ENCODE results near the gene SHANK2.

The SHANK2 gene

DNA sequence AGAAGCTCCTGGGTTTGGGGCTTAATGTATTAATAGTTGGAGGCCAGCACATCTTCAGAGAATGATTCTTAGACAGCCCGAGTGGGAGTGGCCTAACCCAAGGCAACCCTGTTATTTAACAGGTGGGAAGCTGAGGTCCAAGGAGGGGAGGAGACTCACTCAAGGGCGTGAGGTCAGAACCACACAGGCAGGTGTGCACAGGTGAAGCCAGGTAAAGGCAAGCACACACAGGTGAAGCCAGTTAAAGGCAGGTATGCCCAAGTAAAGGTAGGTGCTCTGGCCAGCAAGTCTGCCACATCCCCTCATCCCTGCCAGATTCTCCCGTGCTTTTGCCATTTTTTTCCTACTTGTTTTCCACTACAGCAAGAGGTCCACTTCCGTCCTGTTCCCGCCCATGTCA, 2.9 kb upstream of the SHANK2 start:
- TF ChIP-seq, protein P1, sequence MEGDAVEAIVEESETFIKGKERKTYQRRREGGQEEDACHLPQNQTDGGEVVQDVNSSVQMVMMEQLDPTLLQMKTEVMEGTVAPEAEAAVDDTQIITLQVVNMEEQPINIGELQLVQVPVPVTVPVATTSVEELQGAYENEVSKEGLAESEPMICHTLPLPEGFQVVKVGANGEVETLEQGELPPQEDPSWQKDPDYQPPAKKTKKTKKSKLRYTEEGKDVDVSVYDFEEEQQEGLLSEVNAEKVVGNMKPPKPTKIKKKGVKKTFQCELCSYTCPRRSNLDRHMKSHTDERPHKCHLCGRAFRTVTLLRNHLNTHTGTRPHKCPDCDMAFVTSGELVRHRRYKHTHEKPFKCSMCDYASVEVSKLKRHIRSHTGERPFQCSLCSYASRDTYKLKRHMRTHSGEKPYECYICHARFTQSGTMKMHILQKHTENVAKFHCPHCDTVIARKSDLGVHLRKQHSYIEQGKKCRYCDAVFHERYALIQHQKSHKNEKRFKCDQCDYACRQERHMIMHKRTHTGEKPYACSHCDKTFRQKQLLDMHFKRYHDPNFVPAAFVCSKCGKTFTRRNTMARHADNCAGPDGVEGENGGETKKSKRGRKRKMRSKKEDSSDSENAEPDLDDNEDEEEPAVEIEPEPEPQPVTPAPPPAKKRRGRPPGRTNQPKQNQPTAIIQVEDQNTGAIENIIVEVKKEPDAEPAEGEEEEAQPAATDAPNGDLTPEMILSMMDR (IDR thresholded peaks at IDR 0.05; ENCODE audit: borderline replicate concordance, insufficient read depth, low read depth, low read length), result no peak
- no peak overlapping the region for H3K4me3 ChIP-seq (ENCODE audit: low read depth, low read length)

- no peak overlapping the region for H3K4me3 ChIP-seq (ENCODE audit: low read depth, low read length)
- TF ChIP-seq, protein P1 (IDR thresholded peaks at IDR 0.05; ENCODE audit: borderline replicate concordance, insufficient read depth, low read depth, low read length), result no peak
Observed at GRCh38 chr11:71253794-71254193, 1.4 kb upstream of the SHANK2 start.

- H3K4me3 ChIP-seq (ENCODE audit: low read depth, low read length), result no peak overlapping the region
- TF ChIP-seq, protein P1 (IDR thresholded peaks at IDR 0.05; ENCODE audit: borderline replicate concordance, insufficient read depth, low read depth, low read length), result no peak
Observed at GRCh38 chr11:71252770-71253730, 673 bp upstream of the SHANK2 start.

DNA sequence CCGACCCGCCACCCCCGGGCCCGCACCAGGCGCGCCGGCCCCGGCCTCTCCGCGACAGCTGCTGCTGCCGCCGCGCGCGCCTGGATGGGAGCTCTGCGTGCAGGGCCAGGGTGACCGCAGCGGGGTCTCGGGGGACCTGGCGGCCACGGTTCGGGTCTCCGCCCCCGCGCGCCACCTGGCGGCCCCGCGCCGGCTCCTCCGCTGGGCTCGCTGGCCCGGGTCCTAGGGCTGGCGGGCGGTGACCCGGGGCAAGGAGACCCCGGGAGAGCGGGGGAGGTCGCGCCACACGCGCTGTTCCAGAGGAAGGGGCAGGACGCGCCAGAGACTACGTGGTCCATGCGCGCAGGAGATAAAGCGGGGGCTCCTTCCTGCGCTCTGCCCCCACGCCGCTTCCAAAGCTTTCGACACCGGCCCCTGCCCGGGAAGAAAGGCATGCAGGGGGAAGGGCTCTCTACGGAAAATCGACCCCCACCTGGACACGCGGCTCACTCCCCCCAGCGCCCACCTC, 562 bp downstream of the SHANK2 start:
- TF ChIP-seq, protein P1 (IDR thresholded peaks at IDR 0.05; ENCODE audit: borderline replicate concordance, insufficient read depth, low read depth, low read length), result peak; percentile 42
- no peak overlapping the region for H3K4me3 ChIP-seq (ENCODE audit: low read depth, low read length)

GRCh38 chr11:71251151-71251721, 1.1 kb downstream of the SHANK2 start:
- TF ChIP-seq, protein P1 (IDR thresholded peaks at IDR 0.05; ENCODE audit: borderline replicate concordance, insufficient read depth, low read depth, low read length), result no peak
- no peak overlapping the region for H3K4me3 ChIP-seq (ENCODE audit: low read depth, low read length)

GRCh38 chr11:71250523-71251150, 1.7 kb downstream of the SHANK2 start:
- no peak overlapping the region for H3K4me3 ChIP-seq (ENCODE audit: low read depth, low read length)
- TF ChIP-seq, protein P1 (IDR thresholded peaks at IDR 0.05; ENCODE audit: borderline replicate concordance, insufficient read depth, low read depth, low read length), result no peak
